ENCODE measurements around the gene FGF6.
"Not testable (repeated sequence)": the region's sequence is repeated elsewhere in the genome, so short reads cannot be mapped to it uniquely, and the experiment has no call there.

FGF6 gene

DNA sequence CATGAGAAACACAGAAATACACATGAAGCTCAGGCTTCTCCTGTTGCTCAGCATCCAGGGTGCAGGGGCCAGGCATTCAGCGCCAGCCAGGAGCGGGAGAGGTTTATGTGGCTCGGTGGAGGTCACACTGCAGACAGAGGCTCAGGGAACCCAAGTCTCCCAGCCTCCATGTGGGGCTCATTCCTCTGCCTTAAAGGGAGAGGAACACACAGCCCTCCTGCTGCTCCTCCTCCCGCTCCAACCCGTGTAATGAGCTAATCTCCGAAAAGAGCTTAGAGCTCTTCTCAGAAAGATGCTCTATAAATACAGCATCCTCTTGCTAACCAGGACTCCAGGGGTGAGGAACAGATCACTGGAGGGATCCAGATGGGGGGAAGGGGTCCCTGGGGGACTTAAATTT lies 28.2 kb downstream of the FGF6 start:
- no peak for DNase-seq

DNA sequence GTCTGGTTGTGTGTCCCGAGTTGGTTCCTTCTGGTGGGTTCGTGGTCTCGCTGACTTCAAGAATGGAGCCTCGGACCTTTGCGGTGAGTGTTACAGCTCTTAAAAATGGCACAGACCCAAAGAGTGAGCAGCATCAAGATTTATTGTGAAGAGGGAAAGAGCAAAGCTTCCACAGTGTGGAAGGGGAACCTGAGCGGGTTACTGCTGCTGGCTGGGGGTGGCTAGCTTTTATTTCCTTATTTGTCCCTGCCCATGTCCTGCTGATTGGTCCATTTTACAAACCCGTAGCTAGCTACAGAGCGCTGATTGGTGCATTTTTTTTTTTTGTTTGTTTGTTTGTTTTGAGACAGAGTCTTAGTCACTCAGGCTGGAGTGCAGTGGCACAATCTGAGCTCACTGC lies 29.3 kb downstream of the FGF6 start:
- no peak for DNase-seq

DNA sequence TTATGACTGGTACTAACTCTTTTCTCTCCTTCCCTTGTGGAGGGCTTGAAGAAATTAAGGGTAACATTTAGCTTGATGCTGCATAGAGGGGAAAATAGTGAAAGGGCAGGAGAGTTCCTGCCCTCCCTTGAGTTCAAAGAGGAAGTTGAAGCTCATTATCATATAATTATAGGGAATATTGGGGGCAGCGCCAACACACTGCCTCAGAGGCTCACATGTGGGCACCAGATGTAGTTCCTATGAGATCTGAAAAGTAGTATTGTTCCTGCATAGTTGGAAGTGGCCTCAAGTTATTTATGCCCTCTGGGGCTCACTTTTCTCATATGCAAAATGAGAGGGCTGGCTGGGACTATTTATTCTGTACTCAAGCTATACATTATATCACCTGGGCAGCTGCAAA lies 33.1 kb downstream of the FGF6 start:
- DNase-seq: no peak

DNA sequence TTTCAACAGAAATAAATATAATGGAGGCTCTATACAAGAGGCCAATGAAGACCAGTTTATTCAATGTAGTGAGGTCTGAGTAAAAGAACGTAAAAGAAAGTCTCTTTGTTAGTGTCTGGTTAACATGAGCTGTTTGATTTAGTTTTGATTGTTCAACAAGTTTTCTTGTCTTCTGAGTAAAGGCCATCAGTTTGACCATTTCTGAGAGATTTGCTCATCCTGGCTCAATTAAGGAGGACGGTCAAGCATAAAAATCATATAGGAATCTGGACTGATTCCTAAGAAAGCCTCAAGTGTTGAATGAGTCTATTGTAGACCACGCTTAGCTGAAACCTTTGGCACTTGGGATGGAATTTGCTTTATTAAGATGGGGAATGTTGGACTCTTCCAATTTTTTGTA lies 33.6 kb downstream of the FGF6 start:
- DNase-seq: no peak

DNA sequence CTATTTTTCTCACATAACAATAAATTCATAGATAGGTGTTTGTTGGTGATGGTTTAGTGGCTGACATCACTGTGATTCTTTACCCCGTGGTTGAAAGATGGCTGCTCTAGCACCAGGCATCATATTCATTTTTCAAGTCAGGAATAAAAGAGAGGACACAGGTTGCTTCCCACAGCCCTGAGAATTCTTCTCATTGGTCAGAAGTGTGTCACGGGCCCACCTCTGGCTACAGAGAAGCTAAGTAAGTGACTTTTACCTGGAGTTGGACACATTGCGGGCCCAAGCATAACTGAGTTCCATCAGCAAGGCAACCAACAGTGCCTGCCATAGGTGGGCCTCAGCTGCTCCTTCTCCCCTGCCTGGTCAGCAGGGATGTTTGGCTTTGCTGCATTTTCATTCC lies 38.5 kb downstream of the FGF6 start:
- no peak for DNase-seq

DNA sequence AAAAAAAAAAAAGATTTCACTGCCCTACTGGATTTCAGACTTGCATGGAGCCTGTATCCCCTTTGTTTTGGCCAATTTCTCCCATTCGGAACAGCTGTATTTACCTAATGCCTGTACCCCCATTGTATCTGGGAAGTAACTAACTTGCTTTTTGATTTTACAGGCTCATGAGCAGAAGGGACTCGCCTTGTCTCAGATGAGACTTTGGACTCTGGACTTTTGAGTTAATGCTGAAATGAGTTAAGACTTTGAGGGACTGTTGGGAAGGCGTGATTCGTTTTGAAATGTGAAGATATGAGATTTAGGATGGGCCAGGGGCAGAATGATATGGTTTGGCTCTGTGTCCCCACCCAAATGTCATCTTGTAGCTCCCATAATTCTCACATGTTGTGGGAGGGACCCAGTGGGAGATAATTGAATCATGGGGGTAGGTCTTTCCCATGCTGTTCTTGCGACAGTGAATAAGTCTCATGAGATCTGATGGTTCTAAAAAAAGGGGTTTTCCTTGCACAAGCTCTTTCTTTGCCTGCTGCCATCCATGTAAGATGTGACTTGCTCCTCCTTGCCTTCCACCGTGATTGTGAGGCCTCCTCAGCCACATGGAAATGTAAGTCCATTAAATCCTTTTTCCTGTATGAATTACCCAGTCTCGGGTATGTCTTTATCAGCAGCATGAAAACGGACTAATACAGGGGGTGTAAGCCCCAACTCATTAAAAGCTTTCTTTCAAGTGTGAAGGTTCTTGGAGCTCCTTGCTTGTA lies 40.6 kb downstream of the FGF6 start:
- DNase-seq: not testable (repeated sequence)

DNA sequence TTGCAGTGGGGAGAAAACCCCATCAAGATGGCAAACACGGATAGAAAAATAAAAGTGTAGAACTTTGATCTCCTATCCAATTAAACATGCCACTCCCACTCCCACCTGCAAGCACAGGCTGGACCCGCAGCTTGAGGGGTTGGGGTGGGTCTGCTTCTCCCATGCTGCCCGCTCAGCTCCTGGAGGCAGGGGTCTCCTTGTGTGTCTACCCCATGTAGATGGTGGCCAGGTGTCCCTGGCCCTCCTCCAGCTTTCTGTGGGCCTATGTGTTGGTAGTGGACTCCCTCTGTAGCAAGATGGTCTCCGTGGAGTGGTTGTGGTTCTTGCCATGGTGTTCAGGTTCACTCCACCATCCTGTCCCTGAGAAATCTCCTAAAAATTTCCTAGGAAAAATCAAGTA lies 42.6 kb downstream of the FGF6 start:
- DNase-seq: no peak

DNA sequence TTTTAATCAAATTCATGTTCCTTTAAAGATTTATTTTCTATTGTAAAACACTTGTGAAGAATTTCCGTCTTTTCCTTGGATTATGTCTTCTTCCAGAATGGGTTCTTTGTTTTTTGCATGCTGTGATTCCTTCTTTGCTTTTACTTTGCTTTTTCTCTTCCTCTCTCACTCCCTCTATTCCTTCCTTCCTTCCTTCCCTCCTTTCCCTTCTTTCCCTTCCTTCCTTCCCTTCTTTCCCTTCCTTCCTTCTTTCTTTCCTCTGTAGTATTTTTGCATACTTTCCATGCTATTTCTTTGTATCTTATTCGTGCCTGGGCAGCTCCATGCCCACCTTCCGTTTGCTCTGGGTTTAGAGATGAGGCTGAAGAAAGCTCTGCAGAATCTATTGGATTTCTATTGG lies 44.5 kb downstream of the FGF6 start:
- DNase-seq: no peak

DNA sequence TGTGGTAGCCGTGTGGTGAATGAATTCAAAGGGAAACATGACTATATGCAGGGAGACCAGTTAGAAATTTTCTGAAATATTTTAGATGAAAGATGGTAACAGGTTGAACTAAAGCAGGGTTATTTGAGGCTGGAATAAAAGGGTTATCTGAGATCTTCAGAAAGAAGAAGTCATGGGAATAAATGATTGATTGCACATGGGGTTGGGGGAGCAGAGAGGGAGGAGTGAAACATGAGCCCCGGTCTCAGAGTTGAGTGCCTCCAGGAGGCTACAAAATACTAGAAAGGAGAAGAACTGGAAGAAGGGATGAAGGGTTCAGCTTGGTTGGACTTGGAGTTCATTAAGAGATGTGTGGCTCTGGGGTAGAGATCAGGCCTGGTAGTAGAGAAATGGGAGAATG lies 49.8 kb downstream of the FGF6 start:
- DNase-seq: no peak

DNA sequence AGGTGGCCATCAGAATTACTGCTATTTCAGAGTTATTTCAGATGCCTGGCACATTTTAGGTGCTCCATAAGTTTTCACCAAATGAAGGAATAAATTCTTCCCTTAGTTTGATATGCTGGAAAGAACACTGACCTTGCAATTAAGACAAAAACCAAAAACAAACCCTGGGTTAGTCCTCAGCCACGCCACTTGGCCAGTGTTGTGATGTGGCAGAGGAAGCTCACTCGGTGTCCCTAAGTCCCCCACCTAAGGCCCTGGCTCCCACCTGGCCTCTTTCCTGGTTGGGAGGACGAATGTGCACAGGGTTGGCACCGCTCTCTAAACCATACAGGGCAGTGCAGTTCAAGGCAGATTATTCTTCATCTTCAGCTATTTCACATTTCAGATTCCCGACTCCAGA lies 52.4 kb downstream of the FGF6 start:
- DNase-seq: no peak

DNA sequence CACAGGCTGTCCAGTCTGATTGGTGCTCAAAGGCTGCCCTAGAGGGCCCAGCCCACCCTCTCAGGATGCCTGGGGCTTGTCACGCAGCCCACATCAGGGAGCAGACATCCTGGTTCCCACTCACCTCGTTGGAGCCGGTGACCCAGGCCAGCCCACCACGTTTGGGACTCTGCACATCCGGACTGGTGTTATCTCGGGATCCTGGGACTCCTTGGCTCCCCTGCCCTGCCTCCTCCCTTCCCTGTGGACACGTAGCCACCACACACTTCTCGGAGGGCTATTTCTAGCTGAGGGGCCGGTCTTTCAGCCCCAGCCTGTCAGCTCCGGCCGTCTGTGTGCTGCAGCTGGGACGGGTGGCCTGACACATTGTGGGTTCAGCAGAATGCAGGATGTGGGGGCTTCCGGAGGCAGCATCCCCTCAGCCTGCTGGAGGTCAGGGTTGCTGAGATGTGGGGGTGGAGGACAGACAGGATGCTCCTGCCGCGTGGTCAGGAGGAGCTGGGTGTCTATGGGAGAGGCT lies 53.3 kb downstream of the FGF6 start:
- no peak for DNase-seq

DNA sequence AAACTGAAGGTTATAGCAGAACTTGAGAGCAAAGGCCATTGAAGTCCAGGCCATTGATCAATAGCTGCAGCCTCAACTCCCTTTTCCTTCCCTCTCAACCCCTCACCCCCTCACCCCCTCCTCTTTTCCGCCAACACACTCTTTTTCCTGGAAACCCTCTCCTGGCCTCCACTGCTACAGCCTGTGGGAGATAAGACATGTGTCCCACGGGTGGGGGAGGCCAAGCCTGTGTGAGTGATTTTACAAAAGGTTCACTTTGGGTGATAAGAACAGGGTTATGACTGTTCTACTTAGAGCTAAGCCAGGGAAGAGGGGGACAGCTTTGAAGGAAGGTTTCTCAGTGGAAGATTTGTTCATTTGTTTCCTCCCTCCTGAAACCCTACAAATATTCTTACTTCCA lies 57.0 kb downstream of the FGF6 start:
- no peak for DNase-seq

DNA sequence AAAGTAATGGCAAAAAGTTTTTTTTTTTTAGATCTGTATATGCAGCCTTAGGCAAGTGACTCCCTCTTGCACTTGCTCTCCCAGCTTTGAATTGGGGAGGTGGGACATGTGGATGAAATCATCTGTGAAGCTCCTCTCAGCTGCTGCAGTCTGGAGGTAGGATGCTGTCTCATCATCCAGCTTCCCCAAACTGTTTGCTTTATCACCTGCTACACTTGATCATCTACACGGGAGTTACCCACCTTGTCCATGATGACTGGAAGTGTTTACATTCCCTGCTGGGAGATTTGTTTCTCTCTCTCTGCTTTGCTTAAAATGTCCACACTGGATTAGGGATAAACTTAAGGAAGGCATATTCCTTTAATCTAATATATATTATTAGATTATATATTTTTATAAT lies 57.6 kb downstream of the FGF6 start:
- no peak for DNase-seq

DNA sequence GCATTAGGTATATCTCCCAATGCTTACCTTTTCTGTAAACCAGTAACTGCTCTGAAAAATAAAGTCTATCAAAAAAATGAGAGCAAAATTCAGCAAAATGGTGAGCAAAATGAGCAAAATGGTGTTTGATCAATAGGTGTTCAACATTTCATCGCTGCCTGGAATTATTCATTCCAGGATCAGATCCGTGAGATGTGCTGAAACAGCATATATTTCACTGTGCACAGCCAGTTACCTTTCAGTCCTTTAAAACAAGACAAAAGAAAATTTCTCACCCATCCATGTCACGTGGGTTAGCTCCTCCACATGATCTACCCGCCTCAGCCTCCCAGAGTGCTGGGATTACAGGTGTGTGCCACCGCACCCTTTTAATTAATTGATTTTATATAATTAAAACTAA lies 58.0 kb downstream of the FGF6 start:
- DNase-seq: no peak

DNA sequence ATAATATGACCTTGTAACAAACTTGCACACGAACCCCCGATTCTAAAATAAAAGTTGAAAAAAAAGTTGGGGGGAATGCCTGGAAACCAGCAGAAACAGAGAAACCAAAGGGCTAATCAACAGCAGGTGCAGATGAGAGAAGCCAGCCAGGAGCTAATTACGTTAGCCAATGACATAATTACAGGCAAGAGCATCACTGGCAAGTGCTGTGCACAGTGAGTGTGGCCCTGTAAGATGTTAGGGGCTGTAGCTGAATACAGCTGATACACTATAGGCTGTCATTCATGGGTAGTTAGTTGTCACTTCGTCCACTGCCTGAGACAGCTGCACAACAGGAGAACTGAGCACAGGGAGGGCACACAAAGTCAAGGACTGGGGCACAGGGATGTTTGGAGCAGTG lies 58.8 kb downstream of the FGF6 start:
- DNase-seq: no peak

Data from central memory CD4-positive, alpha-beta T cell (primary cell).